NCI-H2107 treated with DMSO at 0.1 percent for 48 hours (cell line): ENCODE data around the gene SLC52A1.
"Not testable (repeated sequence)": the region's sequence is repeated elsewhere in the genome, so short reads cannot be mapped to it uniquely, and the experiment has no call there.

Experiments used
- DNase-seq: peaks from one replicate; lab custom pipeline; 2025; ENCODE audit not compliant: unreplicated experiment; lab: John Stamatoyannopoulos, UW

The SLC52A1 gene

GRCh38 chr17:5035315-5035714 lies at the start of gene SLC52A1:
TSS of gene SLC52A1 (minus strand) at chr17:5035426. CDS start at chr17:5034606, 820 bp downstream.
- no peak for DNase-seq

- DNase-seq = no peak
Observed at GRCh38 chr17:5080591-5080990, 45.4 kb upstream of the SLC52A1 start.

- no peak for DNase-seq
Observed at GRCh38 chr17:5078106-5079028, 43.1 kb upstream of the SLC52A1 start, which contains the start of gene ZFP3. TSS of gene ZFP3 (plus strand) at chr17:5078467. CDS start at chr17:5091505, 13,038 bp downstream.

- DNase-seq = no peak
Observed at GRCh38 chr17:5077781-5078105, 42.5 kb upstream of the SLC52A1 start.

- not testable (repeated sequence) for DNase-seq
Observed at GRCh38 chr17:5077275-5077674, 42.0 kb upstream of the SLC52A1 start.

GRCh38 chr17:5075472-5075871 lies 40.2 kb upstream of the SLC52A1 start:
- not testable (repeated sequence) for DNase-seq

- DNase-seq = no peak
Observed at GRCh38 chr17:5069724-5070123, 34.5 kb upstream of the SLC52A1 start.

- no peak for DNase-seq
Observed at GRCh38 chr17:5068236-5068635, 33.0 kb upstream of the SLC52A1 start.

GRCh38 chr17:5065227-5065744 lies 30.1 kb upstream of the SLC52A1 start:
- no peak for DNase-seq

GRCh38 chr17:5055543-5055942 lies 20.3 kb upstream of the SLC52A1 start:
- no peak for DNase-seq

GRCh38 chr17:5050278-5050677 lies 15.1 kb upstream of the SLC52A1 start:
- DNase-seq = no peak

- no peak for DNase-seq
Observed at GRCh38 chr17:5049314-5049841, 14.2 kb upstream of the SLC52A1 start.

GRCh38 chr17:5047446-5047845 lies 12.2 kb upstream of the SLC52A1 start:
- no peak for DNase-seq

GRCh38 chr17:5045496-5045895 lies 10.3 kb upstream of the SLC52A1 start:
- no peak for DNase-seq

GRCh38 chr17:5044630-5045029 lies 9.4 kb upstream of the SLC52A1 start:
- no peak for DNase-seq

- no peak for DNase-seq
Observed at GRCh38 chr17:5043524-5043923, 8.3 kb upstream of the SLC52A1 start.

- no peak for DNase-seq
Observed at GRCh38 chr17:5042157-5043022, 7.2 kb upstream of the SLC52A1 start.

GRCh38 chr17:5034651-5035050 lies 575 bp downstream of the SLC52A1 start:
- DNase-seq = no peak

- no peak for DNase-seq
Observed at GRCh38 chr17:5034063-5034462, 1.2 kb downstream of the SLC52A1 start.

- DNase-seq = no peak
Observed at GRCh38 chr17:5033352-5034015, 1.7 kb downstream of the SLC52A1 start.

- DNase-seq = no peak
Observed at GRCh38 chr17:5032865-5033264, 2.4 kb downstream of the SLC52A1 start.
